ENCODE results near the gene PRAMEF12. TPM values are rescaled to one million over a fixed set of nuclear protein-coding genes. Genes with fewer than 3 reads are reported as not detected.

Gene PRAMEF12
- total RNA-seq, 1 donor from 2014 or later = not detected

DNA sequence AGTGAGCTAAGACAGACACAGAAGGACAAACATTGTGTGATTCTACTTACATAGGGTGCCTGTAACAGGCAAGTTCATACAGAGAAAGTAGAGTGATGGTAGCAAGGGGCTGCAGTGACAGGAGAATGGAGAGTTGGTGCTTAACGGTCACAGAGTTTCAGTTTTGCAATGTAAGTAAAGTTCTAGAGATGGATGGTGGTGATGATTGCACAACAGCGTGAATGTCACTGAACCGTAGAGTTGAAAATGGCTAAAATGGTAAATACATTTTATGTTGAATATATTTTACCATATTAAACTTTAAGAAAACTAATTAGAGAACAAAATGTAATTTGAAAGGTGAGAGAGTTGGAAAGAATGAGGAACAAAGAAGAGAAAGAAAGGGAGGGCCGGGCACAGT is 18.8 kb upstream of the PRAMEF12 start:
- intact Hi-C loops (cut with DNase I) = no loop called here
- no peaks in the 10 kb centered on the region for H3K4me1 ChIP-seq
- TF ChIP-seq, protein P1, sequence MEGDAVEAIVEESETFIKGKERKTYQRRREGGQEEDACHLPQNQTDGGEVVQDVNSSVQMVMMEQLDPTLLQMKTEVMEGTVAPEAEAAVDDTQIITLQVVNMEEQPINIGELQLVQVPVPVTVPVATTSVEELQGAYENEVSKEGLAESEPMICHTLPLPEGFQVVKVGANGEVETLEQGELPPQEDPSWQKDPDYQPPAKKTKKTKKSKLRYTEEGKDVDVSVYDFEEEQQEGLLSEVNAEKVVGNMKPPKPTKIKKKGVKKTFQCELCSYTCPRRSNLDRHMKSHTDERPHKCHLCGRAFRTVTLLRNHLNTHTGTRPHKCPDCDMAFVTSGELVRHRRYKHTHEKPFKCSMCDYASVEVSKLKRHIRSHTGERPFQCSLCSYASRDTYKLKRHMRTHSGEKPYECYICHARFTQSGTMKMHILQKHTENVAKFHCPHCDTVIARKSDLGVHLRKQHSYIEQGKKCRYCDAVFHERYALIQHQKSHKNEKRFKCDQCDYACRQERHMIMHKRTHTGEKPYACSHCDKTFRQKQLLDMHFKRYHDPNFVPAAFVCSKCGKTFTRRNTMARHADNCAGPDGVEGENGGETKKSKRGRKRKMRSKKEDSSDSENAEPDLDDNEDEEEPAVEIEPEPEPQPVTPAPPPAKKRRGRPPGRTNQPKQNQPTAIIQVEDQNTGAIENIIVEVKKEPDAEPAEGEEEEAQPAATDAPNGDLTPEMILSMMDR (IDR thresholded peaks at IDR 0.05) = no peak
- DNase-seq = no peak
- peaks cover 6% of the 10 kb centered on the region for H3K27me3 ChIP-seq
- H3K36me3 ChIP-seq = no peaks in the 10 kb centered on the region
- no peak for ATAC-seq
- no peaks in the 10 kb centered on the region for H3K9me3 ChIP-seq
- no peak overlapping the region for H3K27ac ChIP-seq
- no peak overlapping the region for H3K4me3 ChIP-seq

DNA sequence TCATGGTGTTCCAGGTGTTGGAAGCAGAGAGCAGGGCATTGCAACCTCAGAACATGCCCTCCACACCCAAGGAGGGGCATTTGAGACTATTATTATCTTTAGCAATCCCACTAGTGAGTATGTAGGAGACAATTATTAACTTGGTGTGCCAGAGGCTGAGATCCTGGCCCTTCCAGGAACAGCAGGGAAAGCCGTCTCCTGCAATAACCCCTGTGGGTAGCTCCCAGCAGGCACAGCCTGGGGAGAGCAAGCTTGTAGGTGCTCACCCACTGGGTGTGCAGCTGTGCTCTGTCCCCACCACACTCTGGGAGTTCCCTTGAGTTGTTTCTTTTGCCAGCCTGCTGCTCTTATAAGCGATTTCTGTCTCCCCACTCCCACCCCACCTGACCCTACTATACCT is 17.3 kb upstream of the PRAMEF12 start:
- Histone ChIP-seq H3K27ac (no peak overlapping the region), H3K9me3 (no peaks in the 10 kb centered on the region), H3K4me1 (no peaks in the 10 kb centered on the region), H3K36me3 (no peaks in the 10 kb centered on the region), H3K27me3 (peaks cover 10% of the 10 kb centered on the region), H3K4me3 (no peak overlapping the region)
- no peak for DNase-seq
- no peak for ATAC-seq
- TF ChIP-seq, protein P1 (IDR thresholded peaks at IDR 0.05) = no peak
- intact Hi-C loops (cut with DNase I) = no loop called here

DNA sequence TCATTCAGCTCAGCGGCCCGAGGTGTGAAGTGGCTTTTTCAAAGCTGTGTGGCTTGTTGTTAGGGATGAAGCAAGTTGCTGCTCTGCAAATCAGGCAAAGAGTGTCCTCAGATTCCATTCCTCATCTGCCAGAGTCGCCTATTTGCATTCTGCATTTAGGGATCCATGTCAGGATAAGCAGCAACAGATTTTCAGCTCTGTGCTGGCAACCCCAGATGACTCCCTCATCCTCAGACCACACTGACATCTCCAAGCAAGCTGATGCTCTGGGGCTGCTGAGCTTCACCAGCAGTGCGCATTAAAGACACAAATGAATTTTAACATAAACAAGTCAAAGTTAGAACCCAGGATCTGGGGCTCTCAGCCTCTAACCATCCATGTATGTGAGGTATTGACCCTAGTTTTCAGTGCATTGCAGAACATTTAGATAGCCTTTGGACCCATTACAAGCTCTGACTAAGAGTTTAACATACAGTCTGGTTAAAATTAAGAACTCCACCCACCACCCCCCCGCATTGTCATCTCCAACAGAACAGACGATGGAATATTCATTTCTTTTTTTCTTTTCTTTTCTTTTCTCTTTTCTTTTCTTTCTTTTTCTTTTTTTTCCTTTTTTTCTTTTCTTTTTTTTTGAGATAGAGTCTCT is 16.6 kb upstream of the PRAMEF12 start:
- intact Hi-C loops (cut with DNase I) = no loop called here
- H3K4me3 ChIP-seq = no peak overlapping the region
- peaks cover 10% of the 10 kb centered on the region for H3K27me3 ChIP-seq
- ATAC-seq = no peak
- H3K36me3 ChIP-seq = no peaks in the 10 kb centered on the region
- DNase-seq = no peak
- H3K9me3 ChIP-seq = no peaks in the 10 kb centered on the region
- TF ChIP-seq, protein P1 (IDR thresholded peaks at IDR 0.05) = no peak
- H3K4me1 ChIP-seq = no peaks in the 10 kb centered on the region
- no peak overlapping the region for H3K27ac ChIP-seq

GRCh38 chr1:12757836-12758235 is 15.7 kb upstream of the PRAMEF12 start:
- Histone ChIP-seq H3K27me3 (peaks cover 10% of the 10 kb centered on the region), H3K27ac (no peak overlapping the region), H3K4me3 (no peak overlapping the region), H3K4me1 (no peaks in the 10 kb centered on the region), H3K36me3 (no peaks in the 10 kb centered on the region), H3K9me3 (no peaks in the 10 kb centered on the region)
- intact Hi-C loops (cut with DNase I) = no loop called here
- TF ChIP-seq, protein P1 (IDR thresholded peaks at IDR 0.05) = no peak
- ATAC-seq (no peak), DNase-seq (no peak)

DNA sequence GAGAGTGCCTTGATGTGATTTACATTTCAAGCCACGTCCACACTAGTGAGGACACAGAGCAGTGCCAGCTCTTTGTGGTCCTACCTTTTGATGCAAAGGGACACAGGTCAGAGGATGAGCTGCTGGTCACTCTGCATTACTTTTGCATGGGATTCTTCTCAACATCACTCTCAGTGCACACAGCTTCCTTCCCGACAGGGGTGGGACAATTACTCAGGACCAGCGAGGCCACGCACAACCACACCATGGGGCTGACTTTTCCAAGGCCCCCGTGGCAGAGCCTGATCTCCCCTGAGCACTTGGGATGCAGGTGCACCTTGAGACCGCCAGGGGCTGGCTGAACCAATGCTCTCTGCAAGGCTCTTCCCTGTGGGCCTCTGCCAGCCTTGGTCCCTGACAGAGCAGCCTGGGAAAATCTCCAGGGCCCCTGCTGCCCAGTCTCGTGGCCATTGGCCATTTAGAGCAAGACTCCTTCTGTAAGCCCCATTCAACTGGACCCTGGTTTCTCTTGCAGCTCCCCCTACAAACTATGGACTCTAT is 13.2 kb upstream of the PRAMEF12 start:
- TF ChIP-seq, protein P1 (IDR thresholded peaks at IDR 0.05) = no peak
- DNase-seq = no peak
- Histone ChIP-seq H3K4me3 (no peak overlapping the region), H3K4me1 (no peaks in the 10 kb centered on the region), H3K27ac (no peak overlapping the region), H3K36me3 (no peaks in the 10 kb centered on the region), H3K9me3 (no peaks in the 10 kb centered on the region), H3K27me3 (peaks cover 8% of the 10 kb centered on the region)
- intact Hi-C loops (cut with DNase I) = no loop called here
- peak; percentile 13 for ATAC-seq

Data from upper lobe of right lung (tissue), 1 donor.